Activated CD4-positive, alpha-beta memory T cell treated with anti-CD3 and anti-CD28 coated beads, Interleukin-2, amount 10 ng/mL, durations not matched to agents 7 days and 5 days (primary cell): ENCODE measurements around the gene SLC39A13. TPM values are rescaled to one million over a fixed set of nuclear protein-coding genes. Genes with fewer than 3 reads are reported as not detected.

Source experiments
- CTCF ChIA-PET: fragments of 350-600 bp; sonication (Branson Sonifier 250); formaldehyde crosslinking; loops from one replicate; lab custom pipeline; 2021; ENCODE audit warnings: antibody characterized with exemption, inconsistent platforms; lab: Charles Lee
- POLR2A ChIA-PET: fragments of 350-600 bp; sonication (Branson Sonifier 250); formaldehyde crosslinking; loops from one replicate; lab custom pipeline; 2021; ENCODE audit warnings: antibody characterized with exemption; lab: Charles Lee
- DNase-seq: peaks from one replicate; pipeline ENCODE4 v3.0.0-alpha.2; 2020
- H3K27ac Mint-ChIP-seq: one replicate; pipeline ENCODE4 v1.8.0; 2021; ENCODE audit warnings: mild to moderate bottlenecking, mixed read lengths
- H3K27me3 Mint-ChIP-seq: one replicate; pipeline ENCODE4 v1.8.0; 2021; ENCODE audit warnings: mixed read lengths
- H3K36me3 Mint-ChIP-seq: one replicate; pipeline ENCODE4 v1.8.0; 2021; ENCODE audit warnings: low read depth, mixed read lengths
- H3K4me1 Mint-ChIP-seq: one replicate; pipeline ENCODE4 v1.8.0; 2021; ENCODE audit warnings: mixed read lengths
- H3K4me3 Mint-ChIP-seq: one replicate; pipeline ENCODE4 v1.8.0; 2021; ENCODE audit warnings: mild to moderate bottlenecking, mixed read lengths
- H3K9me3 Mint-ChIP-seq: one replicate; pipeline ENCODE4 v1.8.0; 2021; ENCODE audit warnings: mixed read lengths
- total RNA-seq, 2 experiments: library from RNA; stranded (reverse); gene quantifications; one replicate each; pipeline ENCODE4 v1.2.3, GENCODE V29; 2021

SLC39A13 gene
- total RNA-seq, 2 experiments from 2014 or later, result 23.6 to 24.2 TPM

DNA sequence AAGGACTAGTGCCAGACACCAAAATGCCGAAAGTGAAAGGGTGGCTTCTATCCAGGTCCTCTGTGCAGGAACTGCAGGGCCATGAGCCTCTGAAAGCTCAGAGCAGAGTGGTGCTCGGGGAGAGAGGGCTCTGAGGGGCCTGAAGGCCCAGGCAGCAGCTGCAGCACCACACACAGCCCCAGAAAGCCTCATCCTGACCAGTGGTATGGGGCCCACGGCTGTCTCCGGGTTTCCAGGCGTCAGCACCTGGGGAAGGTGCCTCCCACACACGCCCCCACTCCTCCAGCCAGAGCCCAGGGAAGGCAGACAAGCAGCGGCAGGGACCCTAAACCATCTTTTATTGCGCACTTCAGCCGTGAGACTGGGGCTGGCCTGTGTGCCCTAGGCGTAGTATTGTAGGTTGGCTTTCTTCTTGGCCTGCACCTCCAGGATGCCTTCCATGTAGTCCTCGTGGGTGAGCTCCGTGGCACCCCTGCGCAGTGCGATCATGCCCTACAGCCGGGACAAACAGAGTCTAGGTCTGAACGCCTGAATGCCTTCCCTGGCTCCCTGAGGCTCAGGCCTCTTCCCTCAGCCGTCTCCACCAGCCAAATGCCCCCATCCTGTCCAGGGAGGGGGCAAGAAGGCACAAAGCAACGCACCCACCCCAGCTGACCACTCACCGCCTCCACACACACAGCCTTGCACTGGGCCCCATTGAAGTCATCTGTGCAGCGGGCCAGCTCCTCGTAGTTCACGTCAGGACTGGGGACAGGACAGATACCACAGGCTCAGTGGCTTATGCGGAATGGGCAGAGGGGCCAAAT lies 10.3 kb downstream of the SLC39A13 start:
- ChIA-PET CTCF (no interaction called here), POLR2A (interaction anchor here (1.9 kb wide), 1 partner anchor 10 kb away, joined by 9 read pairs; the partner anchor contains the start of gene SLC39A13)
- Mint-ChIP-seq H3K27me3 (no peaks in the 10 kb centered on the region), H3K9me3 (no peaks in the 10 kb centered on the region), H3K4me1 (peaks cover 2% of the 10 kb centered on the region), H3K4me3 (no peak overlapping the region), H3K27ac (no peak overlapping the region), H3K36me3 (peaks cover 52% of the 10 kb centered on the region)
- no peak for DNase-seq

DNA sequence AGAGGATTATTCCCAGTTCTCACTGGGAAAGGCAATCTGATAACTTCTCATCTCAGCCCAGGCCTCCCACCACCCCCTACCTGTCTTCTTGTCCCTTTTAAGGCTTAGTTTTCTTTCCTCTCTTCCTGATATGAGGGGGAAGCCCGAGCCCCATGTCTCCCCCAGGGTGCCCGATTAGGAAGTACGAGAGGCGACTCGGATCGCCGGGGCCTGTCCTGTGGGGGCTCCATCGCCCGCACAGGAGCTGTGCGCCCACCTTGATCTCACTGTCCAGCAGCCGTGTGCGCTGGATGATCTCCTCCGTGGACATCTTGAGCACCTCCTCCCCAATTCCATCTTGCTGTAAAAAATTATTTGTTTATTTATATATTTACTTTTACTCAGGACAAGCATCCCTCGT lies 17.2 kb downstream of the SLC39A13 start:
- H3K4me1 Mint-ChIP-seq, result peaks cover 29% of the 10 kb centered on the region
- peaks cover 38% of the 10 kb centered on the region for H3K36me3 Mint-ChIP-seq
- no peak for DNase-seq
- no peaks in the 10 kb centered on the region for H3K9me3 Mint-ChIP-seq
- ChIA-PET POLR2A (interaction anchor here (0.8 to 4.9 kb wide), 14 partner anchors 9 to 725 kb away, joined by 3 to 48 read pairs (median 4); partner anchors contain the start of genes ARFGAP2, ARHGAP1, KBTBD4 and MADD), CTCF (interaction anchor here (1.9 to 6.0 kb wide), 2 partner anchors 15 to 52 kb away, joined by 10 to 59 read pairs; partner anchors contain the start of gene SLC39A13)
- peak overlapping the region; percentile 98 for H3K27ac Mint-ChIP-seq
- no peaks in the 10 kb centered on the region for H3K27me3 Mint-ChIP-seq
- H3K4me3 Mint-ChIP-seq, result peak overlapping the region; percentile 97

DNA sequence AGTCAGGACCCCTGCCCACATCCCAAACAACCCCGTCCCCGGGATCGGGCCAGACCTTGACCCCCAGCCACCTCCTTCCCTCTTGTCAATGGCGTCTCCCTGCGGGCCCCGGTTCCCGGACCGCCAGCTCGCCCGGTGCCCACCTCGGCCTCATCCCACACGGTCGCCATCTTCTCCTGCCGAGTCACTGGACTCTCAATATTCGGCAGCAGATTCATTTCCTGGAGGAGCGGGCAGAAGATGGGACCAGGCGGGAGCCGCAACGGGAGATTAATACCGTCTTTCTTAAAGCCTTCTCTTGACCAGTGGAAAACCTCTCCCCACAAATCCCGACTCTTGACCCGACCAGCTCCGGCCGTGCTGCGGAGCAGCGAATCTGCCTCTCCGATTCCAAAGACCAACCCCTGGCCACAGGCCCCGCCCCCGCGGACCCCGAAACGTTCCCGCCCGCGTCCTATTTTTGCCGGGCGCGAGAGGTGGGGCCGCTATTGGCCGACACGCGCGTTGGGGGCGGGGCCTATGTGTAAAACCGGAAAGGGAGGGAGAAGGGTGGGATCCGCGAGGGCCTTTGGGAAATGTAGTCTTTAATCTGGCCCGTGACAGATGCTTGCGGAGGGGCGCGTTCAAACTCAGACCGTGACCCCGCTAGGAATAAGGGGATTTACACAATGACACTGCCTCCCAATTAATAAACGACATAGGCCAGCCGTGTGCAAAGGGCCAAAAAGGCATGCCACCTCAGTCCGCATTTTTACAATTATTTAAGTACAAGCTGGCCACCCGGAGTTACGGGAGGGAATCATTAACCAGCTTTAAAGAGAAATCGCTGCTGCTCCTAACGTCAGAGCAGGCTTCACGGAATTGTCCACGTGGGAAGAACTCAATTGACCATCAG lies 17.9 kb downstream of the SLC39A13 start, which contains the start of gene PSMC3:
Gene PSMC3, minus strand, starts transcription at position 378 of the 895 bp plus-strand sequence. Its CDS starts 160 bp downstream, at position 218.
- CTCF ChIA-PET, result interaction anchor here (0.8 to 6.0 kb wide), 7 partner anchors 15 to 191 kb away, joined by 3 to 59 read pairs (median 4); partner anchors contain the start of gene SLC39A13

DNA sequence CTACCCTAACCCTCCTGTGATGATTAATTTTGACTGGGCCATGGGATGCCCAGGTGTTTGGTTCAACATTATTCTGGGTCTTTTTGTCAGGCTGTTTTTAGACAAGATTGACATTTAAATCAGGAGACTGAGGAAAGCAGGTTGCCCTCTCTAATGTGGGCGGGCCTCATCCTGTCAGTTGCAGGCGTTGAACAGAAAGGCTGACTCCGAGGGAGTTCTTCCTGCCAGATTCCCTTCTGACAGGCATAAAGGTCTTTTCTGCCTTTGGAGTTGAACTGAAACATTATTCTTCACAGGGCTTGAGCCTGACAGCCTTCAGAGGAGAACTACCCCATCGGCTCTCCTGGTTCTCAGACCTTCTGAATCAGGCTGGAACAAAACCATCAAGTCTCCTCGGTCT lies 22.1 kb downstream of the SLC39A13 start:
- H3K9me3 Mint-ChIP-seq, result no peaks in the 10 kb centered on the region
- ChIA-PET CTCF (no interaction called here), POLR2A (no interaction called here)
- no peak overlapping the region for H3K4me3 Mint-ChIP-seq
- peaks cover 11% of the 10 kb centered on the region for H3K4me1 Mint-ChIP-seq
- peaks cover 5% of the 10 kb centered on the region for H3K36me3 Mint-ChIP-seq
- no peak for DNase-seq
- H3K27ac Mint-ChIP-seq, result no peak overlapping the region
- no peaks in the 10 kb centered on the region for H3K27me3 Mint-ChIP-seq

More for the DNA sequence above, 17.9 kb downstream of the SLC39A13 start, which contains the start of gene PSMC3:
- Mint-ChIP-seq H3K4me3 (peak within 1 kb of the TSS; percentile 97), H3K27me3 (no peaks in the 10 kb centered on the region), H3K4me1 (peaks cover 29% of the 10 kb centered on the region), H3K27ac (peak within 1 kb of the TSS; percentile 98), H3K9me3 (no peaks in the 10 kb centered on the region), H3K36me3 (peaks cover 35% of the 10 kb centered on the region)
- POLR2A ChIA-PET, result interaction anchor here (0.8 to 4.9 kb wide), 16 partner anchors 10 to 726 kb away, joined by 3 to 48 read pairs (median 4); partner anchors contain the start of genes ARFGAP2, ARHGAP1, KBTBD4 and MADD
- DNase-seq, result peak; percentile 99

DNA sequence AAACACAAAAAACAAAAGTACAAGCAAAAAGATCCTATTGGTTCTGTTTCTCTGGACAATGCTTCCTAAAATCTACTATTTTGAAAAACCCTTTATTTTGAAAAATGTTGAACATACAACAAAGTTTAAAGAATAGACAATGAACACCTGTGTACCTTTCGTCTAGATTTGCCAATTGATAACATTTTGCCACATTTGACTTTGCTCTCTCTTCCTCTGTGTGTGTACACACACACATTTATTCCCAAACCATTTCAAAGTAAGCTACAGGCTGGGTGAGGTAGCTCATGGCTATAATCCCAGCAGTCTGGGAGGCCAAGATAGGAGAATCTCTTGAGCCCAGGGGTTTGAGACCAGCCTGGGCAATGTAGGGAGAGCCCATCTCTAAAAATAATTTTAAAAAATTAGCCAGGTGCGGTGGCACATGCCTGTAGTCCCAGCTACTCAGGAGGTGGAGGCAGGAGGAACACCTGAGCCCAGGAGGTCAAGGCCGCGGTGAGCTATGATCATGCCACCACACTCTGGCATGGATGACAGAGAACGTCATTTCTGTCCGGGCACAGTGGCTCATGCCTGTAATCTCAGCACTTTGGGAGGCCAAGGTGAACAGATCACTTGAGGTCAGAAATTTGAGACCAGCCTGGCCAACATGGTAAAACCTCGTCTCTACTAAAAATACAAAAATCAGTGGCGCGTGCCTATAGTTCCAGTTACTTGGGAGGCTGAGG lies 23.1 kb downstream of the SLC39A13 start:
- H3K27ac Mint-ChIP-seq, result no peak overlapping the region
- H3K4me1 Mint-ChIP-seq, result peaks cover 4% of the 10 kb centered on the region
- H3K27me3 Mint-ChIP-seq, result no peaks in the 10 kb centered on the region
- H3K36me3 Mint-ChIP-seq, result no peaks in the 10 kb centered on the region
- ChIA-PET CTCF (interaction anchor here (0.9 kb wide), 1 partner anchor 58 kb away, joined by 4 read pairs; no protein-coding TSS in a partner anchor), POLR2A (no interaction called here)
- no peaks in the 10 kb centered on the region for H3K9me3 Mint-ChIP-seq
- no peak overlapping the region for H3K4me3 Mint-ChIP-seq
- no peak for DNase-seq

DNA sequence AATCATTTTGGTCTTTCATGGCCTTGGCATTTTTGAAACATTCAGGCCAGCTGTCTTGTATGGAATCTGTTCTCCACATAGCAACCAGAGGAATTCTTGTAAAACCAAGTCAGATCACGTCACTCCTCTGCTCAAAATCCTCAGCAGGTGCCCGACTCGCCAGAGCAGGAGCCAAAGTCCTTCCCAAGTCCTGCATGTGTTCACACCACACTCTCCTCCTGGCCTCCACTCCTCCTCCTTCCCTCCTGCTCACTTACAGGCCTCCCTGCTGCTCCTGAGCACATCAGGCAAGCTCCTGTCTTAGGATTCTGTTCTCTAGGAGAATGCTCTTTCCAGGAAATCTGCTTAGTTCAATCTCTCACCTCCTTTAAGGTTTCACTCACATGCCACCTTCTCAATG lies 24.8 kb downstream of the SLC39A13 start:
- no peaks in the 10 kb centered on the region for H3K4me1 Mint-ChIP-seq
- no peaks in the 10 kb centered on the region for H3K9me3 Mint-ChIP-seq
- ChIA-PET CTCF (no interaction called here), POLR2A (no interaction called here)
- H3K4me3 Mint-ChIP-seq, result no peak overlapping the region
- H3K27ac Mint-ChIP-seq, result no peak overlapping the region
- H3K36me3 Mint-ChIP-seq, result no peaks in the 10 kb centered on the region
- no peaks in the 10 kb centered on the region for H3K27me3 Mint-ChIP-seq
- no peak for DNase-seq

DNA sequence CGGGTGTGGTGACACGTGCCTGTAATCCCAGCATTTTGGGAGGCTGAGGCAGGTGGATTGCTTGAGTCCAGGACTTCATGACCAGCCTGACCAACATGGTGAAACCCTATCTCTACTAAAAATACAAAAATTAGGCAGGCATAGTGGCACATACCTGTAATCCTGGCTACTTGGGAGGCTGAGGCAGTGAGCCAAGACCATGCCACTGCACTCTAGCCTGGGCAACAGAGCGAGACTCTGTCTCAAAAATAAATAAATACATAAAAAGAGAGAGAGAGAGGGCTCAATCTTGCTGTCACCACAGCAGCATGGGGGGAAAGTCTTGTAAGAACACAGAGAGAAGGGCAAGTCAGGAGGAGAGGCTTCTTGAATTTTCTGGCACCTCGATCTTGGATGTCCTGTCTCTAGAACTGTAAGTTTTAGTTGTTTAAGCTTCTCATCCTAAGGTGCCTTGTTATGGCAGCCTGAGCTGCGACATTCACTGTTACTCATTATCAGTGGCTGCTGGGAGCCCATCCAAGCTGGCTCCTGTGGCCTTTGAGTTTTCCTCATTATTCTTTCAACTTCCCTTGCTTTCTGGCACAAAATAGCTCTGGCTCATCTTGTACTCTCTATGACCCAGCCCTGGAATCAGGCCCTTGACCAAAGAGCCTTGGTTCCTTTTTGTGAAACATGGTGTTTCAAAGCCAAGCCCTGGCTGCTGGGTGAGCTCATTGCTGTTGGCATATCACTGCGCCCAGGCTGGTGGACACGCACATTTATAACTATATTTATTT lies 25.8 kb downstream of the SLC39A13 start:
- H3K36me3 Mint-ChIP-seq, result no peaks in the 10 kb centered on the region
- no peak overlapping the region for H3K27ac Mint-ChIP-seq
- no peak overlapping the region for H3K4me3 Mint-ChIP-seq
- H3K9me3 Mint-ChIP-seq, result no peaks in the 10 kb centered on the region
- ChIA-PET CTCF (no interaction called here), POLR2A (interaction anchor here (0.6 kb wide), 1 partner anchor 123 kb away, joined by 3 read pairs; no protein-coding TSS in a partner anchor)
- no peaks in the 10 kb centered on the region for H3K27me3 Mint-ChIP-seq
- no peaks in the 10 kb centered on the region for H3K4me1 Mint-ChIP-seq
- DNase-seq, result no peak

DNA sequence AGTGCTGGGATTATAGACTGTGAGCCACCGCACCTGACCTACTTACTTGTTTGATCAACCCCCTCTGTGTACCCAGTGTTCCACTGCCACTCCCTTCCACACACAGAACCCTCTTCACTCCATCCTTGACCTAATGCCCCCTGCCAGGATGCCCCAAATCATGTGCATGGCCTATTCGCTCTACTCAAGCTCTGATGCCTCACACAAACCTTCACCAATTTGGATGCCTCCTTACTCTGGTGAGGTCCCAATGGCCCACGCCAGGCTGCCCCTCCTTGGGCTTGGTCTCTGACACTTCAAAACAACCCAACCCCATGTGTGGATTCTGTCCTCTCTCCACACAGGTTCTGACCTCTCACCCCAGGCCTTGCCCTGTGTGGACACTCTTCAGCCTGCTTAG lies 27.3 kb downstream of the SLC39A13 start:
- no peaks in the 10 kb centered on the region for H3K27me3 Mint-ChIP-seq
- H3K4me1 Mint-ChIP-seq, result no peaks in the 10 kb centered on the region
- no peaks in the 10 kb centered on the region for H3K36me3 Mint-ChIP-seq
- H3K4me3 Mint-ChIP-seq, result no peak overlapping the region
- POLR2A ChIA-PET, result no interaction called here
- DNase-seq, result no peak
- CTCF ChIA-PET, result no interaction called here
- H3K27ac Mint-ChIP-seq, result no peak overlapping the region
- no peaks in the 10 kb centered on the region for H3K9me3 Mint-ChIP-seq

DNA sequence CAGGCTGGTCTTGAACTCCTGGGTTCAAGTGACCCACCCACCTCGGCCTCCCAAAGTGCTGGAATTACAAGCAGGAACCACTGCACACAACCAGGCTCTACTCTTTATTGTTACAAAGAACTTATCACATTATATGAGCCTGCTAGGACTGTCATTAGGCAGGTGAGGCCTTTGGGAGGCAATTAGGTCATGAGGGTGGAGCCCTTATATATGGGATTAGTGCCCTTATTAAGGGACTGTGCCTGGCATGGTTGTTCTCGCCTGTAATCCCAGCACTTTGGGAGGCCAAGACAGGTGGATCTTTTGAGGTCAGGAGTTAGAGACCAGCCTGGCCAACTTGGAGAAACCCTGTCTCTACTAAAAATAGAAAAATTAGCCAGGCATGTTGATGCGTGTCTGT lies 28.3 kb downstream of the SLC39A13 start:
- Mint-ChIP-seq H3K4me1 (no peaks in the 10 kb centered on the region), H3K36me3 (no peaks in the 10 kb centered on the region), H3K27me3 (no peaks in the 10 kb centered on the region), H3K4me3 (no peak overlapping the region), H3K9me3 (no peaks in the 10 kb centered on the region), H3K27ac (no peak overlapping the region)
- CTCF ChIA-PET, result interaction anchor here (0.8 kb wide), 1 partner anchor 684 kb away, joined by 3 read pairs; no protein-coding TSS in a partner anchor
- POLR2A ChIA-PET, result no interaction called here
- no peak for DNase-seq

DNA sequence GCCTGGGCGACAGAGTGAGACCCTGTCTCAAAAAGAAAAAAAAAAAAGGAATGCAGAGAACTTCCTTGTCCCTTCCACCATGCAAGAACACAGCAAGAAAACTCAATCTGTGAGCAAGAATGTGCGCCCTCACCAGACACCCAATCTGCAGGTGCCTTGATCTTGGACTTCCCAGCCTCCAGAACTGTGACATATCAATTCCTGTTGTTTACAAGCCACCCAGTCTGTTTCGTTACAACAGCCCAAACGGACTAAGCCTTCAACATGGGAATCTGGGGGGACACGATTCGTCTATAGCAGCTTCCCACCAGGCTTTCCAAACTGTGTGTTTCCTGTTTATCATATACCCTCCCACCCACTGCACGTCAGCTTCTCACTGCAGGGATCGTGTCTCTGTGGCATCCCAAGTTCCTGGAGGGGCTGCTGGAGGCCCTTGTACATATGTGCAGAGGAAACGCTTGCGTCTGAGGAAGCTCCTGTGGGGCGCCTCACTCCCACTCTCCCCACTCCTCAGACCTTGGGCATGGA lies 28.9 kb downstream of the SLC39A13 start:
- DNase-seq, result no peak
- Mint-ChIP-seq H3K4me3 (no peak overlapping the region), H3K4me1 (no peaks in the 10 kb centered on the region), H3K9me3 (no peaks in the 10 kb centered on the region), H3K27ac (no peak overlapping the region), H3K27me3 (no peaks in the 10 kb centered on the region), H3K36me3 (no peaks in the 10 kb centered on the region)
- CTCF ChIA-PET, result interaction anchor here (0.8 kb wide), 1 partner anchor 684 kb away, joined by 3 read pairs; no protein-coding TSS in a partner anchor
- POLR2A ChIA-PET, result no interaction called here

DNA sequence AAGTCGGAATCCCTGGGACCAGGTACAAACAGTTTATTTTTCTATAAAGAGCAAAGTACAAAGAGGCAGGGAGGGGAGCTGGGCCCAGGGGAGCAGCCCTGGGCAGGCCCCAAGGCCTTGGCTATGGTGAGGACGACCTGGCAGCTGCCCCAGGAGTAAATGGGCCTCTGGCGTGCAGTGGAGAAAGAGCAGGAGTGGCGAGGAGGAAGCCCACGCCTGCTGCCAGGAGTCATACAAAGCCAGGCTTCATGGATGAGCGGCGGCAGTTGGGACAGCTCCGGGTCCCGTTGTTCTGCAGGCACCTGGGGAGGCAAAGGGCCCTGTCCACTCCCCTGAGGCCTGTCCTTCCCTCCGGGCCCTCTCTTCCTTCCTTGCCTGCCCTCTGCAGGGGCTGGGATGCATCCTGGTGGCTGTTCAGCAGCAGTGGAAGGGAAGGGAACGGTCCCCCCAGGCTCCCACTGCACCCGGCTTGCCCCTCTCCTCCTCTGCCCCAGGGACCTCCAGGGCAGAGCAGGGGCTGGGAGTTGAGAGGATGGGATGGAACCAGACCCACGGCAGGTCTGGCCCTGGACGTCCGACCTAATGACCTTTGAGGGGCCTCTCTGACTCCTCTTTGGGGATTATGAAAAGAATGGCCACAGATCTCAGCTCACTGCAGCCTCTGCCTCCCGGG lies 29.5 kb downstream of the SLC39A13 start:
- DNase-seq, result no peak
- ChIA-PET CTCF (no interaction called here), POLR2A (no interaction called here)
- H3K4me3 Mint-ChIP-seq, result no peak overlapping the region
- no peak overlapping the region for H3K27ac Mint-ChIP-seq
- no peaks in the 10 kb centered on the region for H3K9me3 Mint-ChIP-seq
- no peaks in the 10 kb centered on the region for H3K27me3 Mint-ChIP-seq
- no peaks in the 10 kb centered on the region for H3K36me3 Mint-ChIP-seq
- H3K4me1 Mint-ChIP-seq, result no peaks in the 10 kb centered on the region
